GM12878 (cell line): ENCODE data around the gene GABPB2.

Source experiments
- BHLHE40 ChIP-seq, 2 experiments: fragments of 450-650 bp in 1 of 2; IDR thresholded peaks; 2 replicates each; pipeline ENCODE4 v1.6.1; 2011 to 2017; ENCODE audit warnings: low read depth in 2 of 2, borderline replicate concordance in 1 of 2, improper control_type of control experiment in 1 of 2, low read length in 1 of 2, mild to moderate bottlenecking in 1 of 2
- HCFC1 ChIP-seq: fragments of 150-350 bp; IDR thresholded peaks from 2 replicates; pipeline ENCODE4 v1.6.1; 2014; ENCODE audit warnings: low read length
- POU2F2 ChIP-seq: IDR thresholded peaks from 3 replicates; pipeline ENCODE4 v1.6.1; 2011; ENCODE audit warnings: low read depth, mild to moderate bottlenecking, low read length, borderline replicate concordance
- SMAD1 ChIP-seq: fragments of 450-650 bp; IDR thresholded peaks from 2 replicates; pipeline ENCODE4 v1.6.1; 2018; ENCODE audit warnings: mild to moderate bottlenecking, low read depth; ENCODE audit not compliant: partially characterized antibody
- YY1 ChIP-seq: IDR thresholded peaks from 2 replicates; pipeline ENCODE4 v1.6.1; 2011; ENCODE audit warnings: low read depth, mild to moderate bottlenecking, low read length
- ZNF274 ChIP-seq: IDR thresholded peaks from one replicate; pipeline ENCODE4 v1.8.0; 2011; ENCODE audit not compliant: insufficient read length, insufficient read depth
- TF ChIP-seq, protein P1 (sequence below): fragments of 450-650 bp; IDR thresholded peaks from 2 replicates; pipeline ENCODE4 v1.6.1; 2017; ENCODE audit warnings: mild to moderate bottlenecking
- TF ChIP-seq, protein P2 (sequence below): fragments of 450-650 bp; IDR thresholded peaks from 2 replicates; pipeline ENCODE4 v1.6.1; 2016; ENCODE audit warnings: mild to moderate bottlenecking

DNA sequence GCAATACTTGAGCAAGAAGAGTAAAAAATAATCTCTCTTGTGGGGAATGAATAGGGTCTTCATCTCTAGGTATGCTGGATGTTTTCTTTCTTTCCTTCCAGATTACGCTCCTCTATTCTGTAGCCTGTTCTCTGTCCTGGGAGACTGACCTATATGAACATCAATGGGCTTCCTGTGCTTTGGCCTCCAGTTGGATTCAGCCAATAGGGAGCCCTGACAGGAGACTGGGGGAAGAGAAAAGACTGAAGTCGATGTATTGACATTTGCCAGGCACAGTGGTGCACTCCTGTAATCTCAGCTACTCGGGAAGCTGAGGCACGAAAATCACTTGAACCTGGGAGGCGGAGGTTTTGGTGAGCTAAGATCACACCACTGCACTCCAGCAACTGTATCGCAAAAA lies 58.2 kb downstream of the GABPB2 start:
- TF ChIP-seq ZNF274 (no peak), SMAD1 (no peak), HCFC1 (no peak), YY1 (no peak), BHLHE40 (IDR thresholded peaks at IDR 0.05; ENCODE audit: borderline replicate concordance in 1 of 2, low read depth in 2 of 2, low read length in 1 of 2) (no peak), POU2F2 (no peak)
- TF ChIP-seq, protein P1, sequence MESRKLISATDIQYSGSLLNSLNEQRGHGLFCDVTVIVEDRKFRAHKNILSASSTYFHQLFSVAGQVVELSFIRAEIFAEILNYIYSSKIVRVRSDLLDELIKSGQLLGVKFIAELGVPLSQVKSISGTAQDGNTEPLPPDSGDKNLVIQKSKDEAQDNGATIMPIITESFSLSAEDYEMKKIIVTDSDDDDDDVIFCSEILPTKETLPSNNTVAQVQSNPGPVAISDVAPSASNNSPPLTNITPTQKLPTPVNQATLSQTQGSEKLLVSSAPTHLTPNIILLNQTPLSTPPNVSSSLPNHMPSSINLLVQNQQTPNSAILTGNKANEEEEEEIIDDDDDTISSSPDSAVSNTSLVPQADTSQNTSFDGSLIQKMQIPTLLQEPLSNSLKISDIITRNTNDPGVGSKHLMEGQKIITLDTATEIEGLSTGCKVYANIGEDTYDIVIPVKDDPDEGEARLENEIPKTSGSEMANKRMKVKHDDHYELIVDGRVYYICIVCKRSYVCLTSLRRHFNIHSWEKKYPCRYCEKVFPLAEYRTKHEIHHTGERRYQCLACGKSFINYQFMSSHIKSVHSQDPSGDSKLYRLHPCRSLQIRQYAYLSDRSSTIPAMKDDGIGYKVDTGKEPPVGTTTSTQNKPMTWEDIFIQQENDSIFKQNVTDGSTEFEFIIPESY = no peak
- TF ChIP-seq, protein P2, sequence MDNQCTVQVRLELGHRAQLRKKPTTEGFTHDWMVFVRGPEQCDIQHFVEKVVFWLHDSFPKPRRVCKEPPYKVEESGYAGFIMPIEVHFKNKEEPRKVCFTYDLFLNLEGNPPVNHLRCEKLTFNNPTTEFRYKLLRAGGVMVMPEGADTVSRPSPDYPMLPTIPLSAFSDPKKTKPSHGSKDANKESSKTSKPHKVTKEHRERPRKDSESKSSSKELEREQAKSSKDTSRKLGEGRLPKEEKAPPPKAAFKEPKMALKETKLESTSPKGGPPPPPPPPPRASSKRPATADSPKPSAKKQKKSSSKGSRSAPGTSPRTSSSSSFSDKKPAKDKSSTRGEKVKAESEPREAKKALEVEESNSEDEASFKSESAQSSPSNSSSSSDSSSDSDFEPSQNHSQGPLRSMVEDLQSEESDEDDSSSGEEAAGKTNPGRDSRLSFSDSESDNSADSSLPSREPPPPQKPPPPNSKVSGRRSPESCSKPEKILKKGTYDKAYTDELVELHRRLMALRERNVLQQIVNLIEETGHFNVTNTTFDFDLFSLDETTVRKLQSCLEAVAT = no peak
